Ovary (tissue), 9 donors: ENCODE measurements around the gene CDIP1. TPM values are rescaled to one million over a fixed set of nuclear protein-coding genes. Genes with fewer than 3 reads are reported as not detected.

ENCODE experiments used
- DNase-seq, 5 donors: peaks; one replicate each; pipeline ENCODE4 v3.0.0-alpha.2; 2019 to 2020
- H3K27ac ChIP-seq, 2 donors: fragments of 200-600 bp; one replicate each; pipeline versions ENCODE4 v1.5.1 to v1.8.0; 2019 to 2022
- H3K27me3 ChIP-seq: fragments of 200-600 bp; one replicate; pipeline ENCODE4 v1.8.0; 2022
- H3K36me3 ChIP-seq: fragments of 200-600 bp; sonication (generic); one replicate; pipeline ENCODE4 v1.5.1; 2019
- H3K4me1 ChIP-seq: one replicate; pipeline ENCODE4 v1.8.1; 2013; ENCODE audit warnings: mild to moderate bottlenecking, moderate library complexity; ENCODE audit not compliant: insufficient read depth
- H3K4me3 ChIP-seq: fragments of 200-600 bp; sonication (generic); one replicate; pipeline ENCODE4 v1.5.1; 2017
- H3K9me3 ChIP-seq, 2 donors: fragments of 200-600 bp in 1 of 2; sonication (generic) in 1 of 2; one replicate each; pipeline versions ENCODE4 v1.5.1 to v1.8.1; 2013 to 2019; ENCODE audit warnings: mild to moderate bottlenecking in 1 of 2, moderate library complexity in 1 of 2
- EP300 ChIP-seq: sonication (generic); formaldehyde crosslinking; IDR thresholded peaks from one replicate; pipeline ENCODE4 v1.6.1; 2017; ENCODE audit warnings: antibody characterized with exemption
- POLR2A ChIP-seq: fragments of 450-650 bp; IDR thresholded peaks from one replicate; pipeline ENCODE4 v1.6.1; 2017; ENCODE audit warnings: antibody characterized with exemption, mild to moderate bottlenecking, moderate library complexity
- WGBS, 3 donors: extraction: QIAGEN DNeasy Blood & Tissue Kit in 1 of 3; methylation state at CpG; one replicate each; pipeline versions ENCODE4 v1.1.5 to v1.1.7; 2013 to 2017; 5-methylcytosine and 5-hydroxymethylcytosine counted together
- intact Hi-C, 4 donors: fragments of 100-400 bp; cut with DNase I; formaldehyde crosslinking; loops; one replicate each; pipeline versions ENCODE4 v1.11.0 to v1.15.1; 2022 to 2023
- polyA plus RNA-seq, 2 donors: library from polyadenylated mRNA; stranded (reverse); fragments of 200-250 nt in 1 of 2; fragments of 350-450 nt in 1 of 2; fragmentation: Illumina TruSeq in 1 of 2; extraction: RNeasy Lipid Tissue Mini Kit (QIAGEN cat#74804) in 1 of 2; gene quantifications; one replicate each; pipeline ENCODE4 v1.2.3, GENCODE V29; 2013 to 2014
- total RNA-seq, 7 donors: library from RNA; depleted of rRNA in 2 of 7; stranded (reverse); fragments of >200 nt in 2 of 7; fragmentation: NEBNext Ultra II Directional in 3 of 7; extraction: Animal tissue kit (Norgen Biotek cat#: 25700) in 3 of 7; gene quantifications; one replicate each; pipeline versions ENCODE4 v1.1.0 to v1.2.4, GENCODE V29; 2016 to 2023
- TF ChIP-seq, protein P1 (sequence below), 3 donors: fragments of 450-650 bp in 2 of 3; fragments of 200-600 bp in 1 of 3; IDR thresholded peaks; one replicate each; pipeline versions ENCODE4 v1.5.1 to v1.8.0; 2016 to 2022; ENCODE audit warnings: antibody characterized with exemption in 3 of 3, mild to moderate bottlenecking in 1 of 3
- donor health status: DM: no; HTN: no; CAD: no; lungs with moderate emphysema.
- donor health status: DM: no; HTN: no; CAD: no.
- donor health status: Bipolar disorder and iron deficiency.
- donor health status: DM: yes; HTN: yes; CAD: no.
- donor health status: DM: no; HTN: no; CAD: no.
- donor health status: DM: yes; HTN: yes; CAD: no.

The CDIP1 gene
- total and polyA plus RNA-seq, 9 donors, result 14.6 to 55.1 (median 32.6) TPM

GRCh38 chr16:4500272-4500671 lies 38.3 kb downstream of the CDIP1 start:
- no peaks in the 10 kb centered on the region for H3K9me3 ChIP-seq
- DNase-seq, result no peak
- 29 to 32% (median 30%) methylated on average over 3 of the region's 3 CpGs for WGBS, 3 donors

GRCh38 chr16:4499196-4499555 lies 39.4 kb downstream of the CDIP1 start:
- H3K27ac ChIP-seq, result no peak overlapping the region
- 94 to 96% (median 95%) methylated on average over 4 of the region's 4 CpGs for WGBS, 3 donors
- intact Hi-C loops, result no loop called here
- H3K36me3 ChIP-seq, result no peaks in the 10 kb centered on the region
- no peaks in the 10 kb centered on the region for H3K9me3 ChIP-seq
- TF ChIP-seq POLR2A (no peak), EP300 (no peak)
- TF ChIP-seq, protein P1, sequence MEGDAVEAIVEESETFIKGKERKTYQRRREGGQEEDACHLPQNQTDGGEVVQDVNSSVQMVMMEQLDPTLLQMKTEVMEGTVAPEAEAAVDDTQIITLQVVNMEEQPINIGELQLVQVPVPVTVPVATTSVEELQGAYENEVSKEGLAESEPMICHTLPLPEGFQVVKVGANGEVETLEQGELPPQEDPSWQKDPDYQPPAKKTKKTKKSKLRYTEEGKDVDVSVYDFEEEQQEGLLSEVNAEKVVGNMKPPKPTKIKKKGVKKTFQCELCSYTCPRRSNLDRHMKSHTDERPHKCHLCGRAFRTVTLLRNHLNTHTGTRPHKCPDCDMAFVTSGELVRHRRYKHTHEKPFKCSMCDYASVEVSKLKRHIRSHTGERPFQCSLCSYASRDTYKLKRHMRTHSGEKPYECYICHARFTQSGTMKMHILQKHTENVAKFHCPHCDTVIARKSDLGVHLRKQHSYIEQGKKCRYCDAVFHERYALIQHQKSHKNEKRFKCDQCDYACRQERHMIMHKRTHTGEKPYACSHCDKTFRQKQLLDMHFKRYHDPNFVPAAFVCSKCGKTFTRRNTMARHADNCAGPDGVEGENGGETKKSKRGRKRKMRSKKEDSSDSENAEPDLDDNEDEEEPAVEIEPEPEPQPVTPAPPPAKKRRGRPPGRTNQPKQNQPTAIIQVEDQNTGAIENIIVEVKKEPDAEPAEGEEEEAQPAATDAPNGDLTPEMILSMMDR (IDR thresholded peaks at IDR 0.05), result no peak
- no peak overlapping the region for H3K4me3 ChIP-seq
- DNase-seq, result no peak
- H3K4me1 ChIP-seq, result peaks cover 8% of the 10 kb centered on the region
- H3K27me3 ChIP-seq, result no peaks in the 10 kb centered on the region

More at GRCh38 chr16:4500272-4500671, 38.3 kb downstream of the CDIP1 start:
- TF ChIP-seq, protein P1 (IDR thresholded peaks at IDR 0.05), result no peak
- TF ChIP-seq POLR2A (no peak), EP300 (no peak)
- Histone ChIP-seq H3K4me1 (peaks cover 8% of the 10 kb centered on the region), H3K36me3 (no peaks in the 10 kb centered on the region), H3K27me3 (no peaks in the 10 kb centered on the region), H3K4me3 (no peak overlapping the region), H3K27ac (peak overlapping the region in 1 of 2 donors; percentile 23)
- intact Hi-C loops, result loop anchor here in 2 of 4 donors (10.0 kb wide), 3 partner anchors 55 to 245 kb away; partner anchors contain the start of gene C16orf96 (in 1 of the 2)

- peaks cover 8% of the 10 kb centered on the region for H3K4me1 ChIP-seq
- H3K9me3 ChIP-seq, result no peaks in the 10 kb centered on the region
- intact Hi-C loops, result no loop called here
- no peak overlapping the region for H3K27ac ChIP-seq
- no peak for DNase-seq
- no peak overlapping the region for H3K4me3 ChIP-seq
- H3K27me3 ChIP-seq, result no peaks in the 10 kb centered on the region
- TF ChIP-seq POLR2A (no peak), EP300 (no peak)
- TF ChIP-seq, protein P1 (IDR thresholded peaks at IDR 0.05), result no peak
- H3K36me3 ChIP-seq, result no peaks in the 10 kb centered on the region
- WGBS, 3 donors, result 86 to 87% (median 87%) methylated on average over 8 of the region's 8 CpGs
Observed at GRCh38 chr16:4498546-4499195, 39.9 kb downstream of the CDIP1 start.

DNA sequence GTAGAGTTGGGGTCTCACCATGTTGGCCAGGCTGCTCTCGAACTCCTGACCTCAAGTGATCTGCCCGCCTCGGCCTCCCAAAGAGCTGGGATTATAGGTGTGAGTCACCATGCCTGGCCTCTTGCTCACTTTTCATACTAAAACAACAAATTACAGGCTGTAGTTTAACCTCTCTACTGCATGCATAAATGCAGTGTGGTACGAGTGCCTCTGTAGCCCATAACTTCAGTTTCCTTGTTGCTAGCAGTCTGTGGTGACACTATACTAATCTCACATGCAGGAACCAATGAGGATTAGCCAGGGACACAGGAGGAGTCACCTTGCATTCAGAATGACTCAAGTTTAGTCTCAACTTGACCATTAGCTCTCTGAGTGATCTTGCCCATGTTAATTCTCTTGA lies 42.3 kb downstream of the CDIP1 start:
- Histone ChIP-seq H3K27ac (no peak overlapping the region), H3K36me3 (no peaks in the 10 kb centered on the region), H3K4me3 (no peak overlapping the region), H3K4me1 (peaks cover 6% of the 10 kb centered on the region), H3K9me3 (no peaks in the 10 kb centered on the region), H3K27me3 (no peaks in the 10 kb centered on the region)
- intact Hi-C loops, result no loop called here
- no peak for DNase-seq
- TF ChIP-seq, protein P1 (IDR thresholded peaks at IDR 0.05), result no peak
- TF ChIP-seq EP300, result no peak
- no peak for TF ChIP-seq POLR2A
- WGBS, 3 donors, result 76 to 88% (median 87%) methylated on average over 4 of the region's 4 CpGs
